ENCODE measurements around the gene TRMU. TPM values are rescaled to one million over a fixed set of nuclear protein-coding genes. Genes with fewer than 3 reads are reported as not detected.
A peak's percentile ranks its signal among the peaks of the same experiment; 100 is the strongest.

TRMU gene
- total RNA-seq, 1 experiment from 2014 or later: 45.2 TPM

- DNase-seq (ENCODE audit: low read depth): no peak
Measured at GRCh38 chr22:46369716-46370583, 34.4 kb downstream of the TRMU start.

- DNase-seq (ENCODE audit: low read depth): no peak
Measured at GRCh38 chr22:46370584-46371291, 35.2 kb downstream of the TRMU start.

- no peak for DNase-seq (ENCODE audit: low read depth)
Measured at GRCh38 chr22:46371623-46372226, 36.2 kb downstream of the TRMU start.

- DNase-seq (ENCODE audit: low read depth): no peak
Measured at GRCh38 chr22:46372686-46373085, 37.2 kb downstream of the TRMU start.

GRCh38 chr22:46373159-46373558 lies 37.6 kb downstream of the TRMU start:
- no peak for DNase-seq (ENCODE audit: low read depth)

GRCh38 chr22:46373921-46374662 lies 38.6 kb downstream of the TRMU start:
- peak; percentile 46 for DNase-seq (ENCODE audit: low read depth)

- no peak for DNase-seq (ENCODE audit: low read depth)
Measured at GRCh38 chr22:46374663-46375474, 39.4 kb downstream of the TRMU start.

GRCh38 chr22:46376111-46376510 lies 40.6 kb downstream of the TRMU start:
- DNase-seq (ENCODE audit: low read depth): no peak

- DNase-seq (ENCODE audit: low read depth): no peak
Measured at GRCh38 chr22:46376908-46377524, 41.5 kb downstream of the TRMU start.

- DNase-seq (ENCODE audit: low read depth): peak; percentile 80
Measured at GRCh38 chr22:46377525-46378425, 42.3 kb downstream of the TRMU start.

- DNase-seq (ENCODE audit: low read depth): no peak
Measured at GRCh38 chr22:46378426-46379065, 43.0 kb downstream of the TRMU start.

GRCh38 chr22:46379066-46379930 lies 43.8 kb downstream of the TRMU start:
- DNase-seq (ENCODE audit: low read depth): no peak

- DNase-seq (ENCODE audit: low read depth): no peak
Measured at GRCh38 chr22:46380069-46380468, 44.6 kb downstream of the TRMU start.

GRCh38 chr22:46380581-46380980 lies 45.1 kb downstream of the TRMU start:
- no peak for DNase-seq (ENCODE audit: low read depth)

- DNase-seq (ENCODE audit: low read depth): peak; percentile 73
Measured at GRCh38 chr22:46381142-46381541, 45.6 kb downstream of the TRMU start.

- DNase-seq (ENCODE audit: low read depth): no peak
Measured at GRCh38 chr22:46381731-46382130, 46.2 kb downstream of the TRMU start.

- no peak for DNase-seq (ENCODE audit: low read depth)
Measured at GRCh38 chr22:46382524-46382923, 47.0 kb downstream of the TRMU start.

- no peak for DNase-seq (ENCODE audit: low read depth)
Measured at GRCh38 chr22:46386312-46386711, 50.8 kb downstream of the TRMU start.
